Coronary artery (tissue), 2 donors: Measurements from ENCODE around the gene MYH14.

Source experiments
- DNase-seq: peaks from one replicate; pipeline ENCODE4 v3.0.0-alpha.2; 2017; ENCODE audit warnings: low spot score
- H3K27ac ChIP-seq, 2 donors: fragments of 200-600 bp; sonication (generic); one replicate each; pipeline ENCODE4 v1.5.1; 2016 to 2019
- H3K4me3 ChIP-seq: fragments of 200-600 bp; sonication (generic); 2 replicates; pipeline ENCODE4 v1.5.1; 2016; ENCODE audit warnings: mild to moderate bottlenecking, moderate library complexity
- CTCF ChIP-seq: fragments of 200-600 bp; sonication (generic); IDR thresholded peaks from one replicate; pipeline ENCODE4 v1.5.1; 2019; ENCODE audit warnings: antibody characterized with exemption

MYH14 gene

GRCh38 chr19:50167314-50167721, 36.1 kb upstream of the MYH14 start:
- H3K27ac ChIP-seq, result no peak overlapping the region

GRCh38 chr19:50171752-50172151, 31.7 kb upstream of the MYH14 start:
- no peak overlapping the region for H3K27ac ChIP-seq
- DNase-seq, result no peak
- no peak for TF ChIP-seq CTCF
- no peak overlapping the region for H3K4me3 ChIP-seq

More at GRCh38 chr19:50167314-50167721, 36.1 kb upstream of the MYH14 start:
- no peak for DNase-seq
- no peak overlapping the region for H3K4me3 ChIP-seq
- TF ChIP-seq CTCF, result no peak

GRCh38 chr19:50172726-50173125, 30.7 kb upstream of the MYH14 start:
- no peak overlapping the region for H3K27ac ChIP-seq
- no peak for TF ChIP-seq CTCF
- no peak for DNase-seq
- H3K4me3 ChIP-seq, result no peak overlapping the region

- no peak overlapping the region for H3K27ac ChIP-seq
- no peak for DNase-seq
- no peak for TF ChIP-seq CTCF
These were observed 30.3 kb upstream of the MYH14 start for GRCh38 chr19:50173127-50173526.

GRCh38 chr19:50174100-50174793, 29.2 kb upstream of the MYH14 start:
- no peak overlapping the region for H3K4me3 ChIP-seq
- TF ChIP-seq CTCF, result no peak
- H3K27ac ChIP-seq, result no peak overlapping the region
- DNase-seq, result no peak

More at GRCh38 chr19:50173127-50173526, 30.3 kb upstream of the MYH14 start:
- H3K4me3 ChIP-seq, result no peak overlapping the region

GRCh38 chr19:50175924-50176323, 27.5 kb upstream of the MYH14 start:
- Histone ChIP-seq H3K4me3 (no peak overlapping the region), H3K27ac (no peak overlapping the region)
- no peak for TF ChIP-seq CTCF
- no peak for DNase-seq

- DNase-seq, result no peak
- H3K4me3 ChIP-seq, result no peak overlapping the region
- no peak for TF ChIP-seq CTCF
- no peak overlapping the region for H3K27ac ChIP-seq
These were observed 26.6 kb upstream of the MYH14 start for GRCh38 chr19:50176775-50177174.
